ENCODE results near the gene MROH8. TPM values are rescaled to one million over a fixed set of nuclear protein-coding genes. Genes with fewer than 3 reads are reported as not detected.
"Not testable (repeated sequence)": the region's sequence is repeated elsewhere in the genome, so short reads cannot be mapped to it uniquely, and the experiment has no call there.

MROH8 gene
- total RNA-seq, 2 experiments from 2014 or later = 1.3 to 5.7 TPM

DNA sequence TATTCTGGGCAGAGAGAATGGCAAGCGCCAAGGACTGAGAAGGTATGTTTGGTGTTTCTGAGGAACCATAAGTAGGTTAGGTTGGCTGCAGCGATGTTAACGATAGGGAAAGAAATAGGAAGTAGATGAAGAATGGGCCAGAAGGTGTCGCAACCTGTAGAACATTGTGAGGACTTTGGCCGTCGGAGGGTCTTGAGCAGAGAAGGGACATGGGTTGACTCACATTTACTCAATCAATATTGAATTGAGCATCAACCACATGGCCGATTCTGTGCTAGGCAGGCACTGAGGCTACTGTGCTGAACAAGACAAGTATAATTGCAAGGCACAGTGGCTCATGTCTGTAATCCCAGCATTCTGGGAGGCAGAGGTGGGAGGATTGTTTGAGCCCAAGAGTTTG, 27.1 kb downstream of the MROH8 start:
- BruUV-seq (replicated peaks) = no TSS peak
- H3K9me2 ChIP-seq (ENCODE audit: insufficient read depth, low read length) = no peaks in the 10 kb centered on the region
- H3K4me1 ChIP-seq (ENCODE audit: insufficient read depth, low read length, poor library complexity, severe bottlenecking) = no peaks in the 10 kb centered on the region
- ChIA-PET POLR2A (no interaction called here), CTCF (ENCODE audit: unreplicated experiment) (no interaction called here)
- no peak overlapping the region for H2AFZ ChIP-seq (ENCODE audit: low read length)
- no peaks in the 10 kb centered on the region for H3K9me3 ChIP-seq (ENCODE audit: low read length)
- DNase-seq (ENCODE audit: low spot score) = no peak
- no peak overlapping the region for H3K27ac ChIP-seq (ENCODE audit: low read depth, low read length, poor library complexity, severe bottlenecking)
- intact Hi-C loops (cut with micrococcal nuclease; ENCODE audit: unreplicated experiment) = no loop called here
- no peaks in the 10 kb centered on the region for H4K20me1 ChIP-seq (ENCODE audit: insufficient read depth, low read length)
- no peak overlapping the region for H3K4me2 ChIP-seq (ENCODE audit: low read length)
- H3K79me2 ChIP-seq (ENCODE audit: insufficient read depth, low read depth, low read length) = no peaks in the 10 kb centered on the region
- TF ChIP-seq EZH2phosphoT487 (IDR thresholded peaks at IDR 0.05; ENCODE audit: borderline replicate concordance, low read depth, low read length) = no peak
- TF ChIP-seq, protein P1, sequence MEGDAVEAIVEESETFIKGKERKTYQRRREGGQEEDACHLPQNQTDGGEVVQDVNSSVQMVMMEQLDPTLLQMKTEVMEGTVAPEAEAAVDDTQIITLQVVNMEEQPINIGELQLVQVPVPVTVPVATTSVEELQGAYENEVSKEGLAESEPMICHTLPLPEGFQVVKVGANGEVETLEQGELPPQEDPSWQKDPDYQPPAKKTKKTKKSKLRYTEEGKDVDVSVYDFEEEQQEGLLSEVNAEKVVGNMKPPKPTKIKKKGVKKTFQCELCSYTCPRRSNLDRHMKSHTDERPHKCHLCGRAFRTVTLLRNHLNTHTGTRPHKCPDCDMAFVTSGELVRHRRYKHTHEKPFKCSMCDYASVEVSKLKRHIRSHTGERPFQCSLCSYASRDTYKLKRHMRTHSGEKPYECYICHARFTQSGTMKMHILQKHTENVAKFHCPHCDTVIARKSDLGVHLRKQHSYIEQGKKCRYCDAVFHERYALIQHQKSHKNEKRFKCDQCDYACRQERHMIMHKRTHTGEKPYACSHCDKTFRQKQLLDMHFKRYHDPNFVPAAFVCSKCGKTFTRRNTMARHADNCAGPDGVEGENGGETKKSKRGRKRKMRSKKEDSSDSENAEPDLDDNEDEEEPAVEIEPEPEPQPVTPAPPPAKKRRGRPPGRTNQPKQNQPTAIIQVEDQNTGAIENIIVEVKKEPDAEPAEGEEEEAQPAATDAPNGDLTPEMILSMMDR (conservative IDR thresholded peaks at IDR 0.05; ENCODE audit: low read length) = no peak
- no peak overlapping the region for H3K4me3 ChIP-seq (ENCODE audit: low read depth, low read length, poor library complexity, severe bottlenecking)
- no peaks in the 10 kb centered on the region for H3K36me3 ChIP-seq (ENCODE audit: insufficient read depth, low read length)

DNA sequence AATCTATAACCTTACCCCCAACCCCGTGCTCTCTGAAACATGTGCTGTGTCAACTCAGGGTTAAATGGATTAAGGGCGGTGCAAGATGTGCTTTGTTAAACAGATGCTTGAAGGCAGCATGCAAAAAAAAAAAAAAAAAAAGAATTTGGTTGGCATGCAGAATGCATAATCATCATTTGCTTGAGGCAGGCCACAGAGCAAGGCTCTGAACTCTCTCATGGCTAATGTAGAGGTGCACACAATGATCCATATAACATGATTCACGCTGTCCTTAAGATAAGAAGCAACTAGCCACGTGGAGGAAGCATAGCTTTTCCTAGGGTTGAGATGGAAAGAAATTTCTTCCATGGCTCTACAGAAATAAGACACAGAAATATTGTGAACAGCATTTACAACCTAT, 27.8 kb downstream of the MROH8 start:
- intact Hi-C loops (cut with micrococcal nuclease; ENCODE audit: unreplicated experiment) = no loop called here
- BruUV-seq (replicated peaks) = no TSS peak
- no peaks in the 10 kb centered on the region for H3K36me3 ChIP-seq (ENCODE audit: insufficient read depth, low read length)
- no peak overlapping the region for H3K27ac ChIP-seq (ENCODE audit: low read depth, low read length, poor library complexity, severe bottlenecking)
- no peak for DNase-seq (ENCODE audit: low spot score)
- H3K4me1 ChIP-seq (ENCODE audit: insufficient read depth, low read length, poor library complexity, severe bottlenecking) = no peaks in the 10 kb centered on the region
- H3K4me2 ChIP-seq (ENCODE audit: low read length) = no peak overlapping the region
- no peak for TF ChIP-seq EZH2phosphoT487 (IDR thresholded peaks at IDR 0.05; ENCODE audit: borderline replicate concordance, low read depth, low read length)
- TF ChIP-seq, protein P1 (conservative IDR thresholded peaks at IDR 0.05; ENCODE audit: low read length) = no peak
- POLR2A ChIA-PET = no interaction called here
- no peak overlapping the region for H3K4me3 ChIP-seq (ENCODE audit: low read depth, low read length, poor library complexity, severe bottlenecking)
- CTCF ChIA-PET (ENCODE audit: unreplicated experiment) = no interaction called here
- H4K20me1 ChIP-seq (ENCODE audit: insufficient read depth, low read length) = no peaks in the 10 kb centered on the region
- H3K9me3 ChIP-seq (ENCODE audit: low read length) = no peaks in the 10 kb centered on the region
- no peaks in the 10 kb centered on the region for H3K9me2 ChIP-seq (ENCODE audit: insufficient read depth, low read length)
- no peaks in the 10 kb centered on the region for H3K79me2 ChIP-seq (ENCODE audit: insufficient read depth, low read depth, low read length)
- no peak overlapping the region for H2AFZ ChIP-seq (ENCODE audit: low read length)

DNA sequence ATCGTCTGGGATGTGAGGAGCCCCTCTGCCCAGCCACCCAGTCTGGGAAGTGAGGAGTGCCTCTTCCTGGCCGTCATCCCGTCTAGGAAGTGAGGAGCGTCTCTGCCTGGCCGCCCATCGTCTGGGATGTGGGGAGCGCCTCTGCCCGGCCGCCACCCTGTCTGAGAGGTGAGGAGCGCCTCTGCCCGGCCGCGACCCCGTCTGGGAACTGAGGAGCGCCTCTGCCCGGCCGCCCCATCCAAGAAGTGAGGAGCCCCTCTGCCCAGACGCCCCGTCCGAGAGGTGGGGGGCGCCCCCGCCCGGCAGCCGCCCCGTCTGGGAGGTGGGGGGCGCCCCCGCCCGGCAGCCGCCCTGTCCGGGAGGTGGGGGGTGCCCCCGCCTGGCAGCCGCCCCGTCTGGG, 28.5 kb downstream of the MROH8 start:
- BruUV-seq (replicated peaks); H2AFZ ChIP-seq (ENCODE audit: low read length); POLR2A ChIA-PET: not testable (repeated sequence)

More for the DNA sequence above, 28.5 kb downstream of the MROH8 start:
- H3K4me2 ChIP-seq (ENCODE audit: low read length); H4K20me1 ChIP-seq (ENCODE audit: insufficient read depth, low read length); H3K27ac ChIP-seq (ENCODE audit: low read depth, low read length, poor library complexity, severe bottlenecking); H3K4me1 ChIP-seq (ENCODE audit: insufficient read depth, low read length, poor library complexity, severe bottlenecking); H3K79me2 ChIP-seq (ENCODE audit: insufficient read depth, low read depth, low read length); CTCF ChIA-PET (ENCODE audit: unreplicated experiment); H3K36me3 ChIP-seq (ENCODE audit: insufficient read depth, low read length); intact Hi-C loops (cut with micrococcal nuclease; ENCODE audit: unreplicated experiment); H3K9me2 ChIP-seq (ENCODE audit: insufficient read depth, low read length); H3K9me3 ChIP-seq (ENCODE audit: low read length); H3K4me3 ChIP-seq (ENCODE audit: low read depth, low read length, poor library complexity, severe bottlenecking); DNase-seq (ENCODE audit: low spot score): not testable (repeated sequence)

All from OCI-LY7 (cell line).